B cell (primary cell): ENCODE results near the gene JAG1. TPM values are rescaled to one million over a fixed set of nuclear protein-coding genes. Genes with fewer than 3 reads are reported as not detected.

ENCODE experiments used
- ATAC-seq: fragments of 200-7000 bp; cut with Tn5 transposase; one replicate; pipeline ENCODE4 v1.10.0; 2021; ENCODE audit warnings: low read depth, mild to moderate bottlenecking, moderate number of reproducible peaks, moderate library complexity
- CTCF ChIA-PET: fragments of 350-600 bp; sonication (Branson Sonifier 250); formaldehyde crosslinking; loops from one replicate; lab custom pipeline; 2021; ENCODE audit warnings: antibody characterized with exemption, inconsistent platforms; lab: Charles Lee
- POLR2A ChIA-PET: fragments of 350-600 bp; sonication (Branson Sonifier 250); formaldehyde crosslinking; loops from one replicate; lab custom pipeline; 2021; ENCODE audit warnings: antibody characterized with exemption; lab: Charles Lee
- DNase-seq: peaks from one replicate; pipeline ENCODE4 v3.0.0; 2013
- H2AFZ ChIP-seq: 2 replicates; pipeline ENCODE4 v1.6.1; 2012; ENCODE audit warnings: mild to moderate bottlenecking, low read depth, low read length; ENCODE audit not compliant: insufficient read depth, poor library complexity, severe bottlenecking
- H3K27ac ChIP-seq, 2 donors: 1 replicate in 1 of 2; 2 replicates in 1 of 2; pipeline ENCODE4 v1.5.1; 2012 to 2013; ENCODE audit warnings: low read length in 2 of 2, mild to moderate bottlenecking in 2 of 2, moderate library complexity in 1 of 2
- H3K27me3 ChIP-seq, 4 experiments: fragments of 200-600 bp in 1 of 4; sonication (generic) in 1 of 4; replicated peaks in 1 of 4; 1 replicate in 2 of 4; 2 replicates in 2 of 4; pipeline versions ENCODE4 v1.6.1 to v1.7.0; 2013 to 2016; ENCODE audit warnings: low read length in 3 of 4, mild to moderate bottlenecking in 2 of 4, mixed read lengths in 1 of 4, moderate library complexity in 1 of 4; ENCODE audit not compliant: insufficient read depth in 4 of 4, control insufficient read depth in 3 of 4; ENCODE audit errors: control extremely low read depth in 1 of 4
- H3K36me3 ChIP-seq, 2 experiments: replicated peaks in 1 of 2; 1 replicate in 1 of 2; 2 replicates in 1 of 2; pipeline versions ENCODE4 v1.6.1 to v1.7.1; 2013; ENCODE audit warnings: low read length in 1 of 2; ENCODE audit not compliant: insufficient read depth in 2 of 2, control insufficient read depth in 1 of 2; ENCODE audit errors: control extremely low read depth in 1 of 2, extremely low read depth in 1 of 2
- H3K4me1 ChIP-seq, 2 donors: fragments of 200-600 bp in 1 of 2; sonication (generic) in 1 of 2; 1 replicate in 1 of 2; 2 replicates in 1 of 2; pipeline versions ENCODE4 v1.5.1 to v1.6.1; 2013 to 2017; ENCODE audit warnings: low read length in 2 of 2; ENCODE audit not compliant: control insufficient read depth in 2 of 2, insufficient read depth in 2 of 2
- H3K4me2 ChIP-seq: replicated peaks from 2 replicates; pipeline ENCODE3; 2012; ENCODE audit warnings: mild to moderate bottlenecking, low read depth, low read length; ENCODE audit not compliant: poor library complexity, severe bottlenecking
- H3K4me3 ChIP-seq, 5 experiments: fragments of 200-600 bp in 1 of 5; sonication (generic) in 1 of 5; 1 replicate in 3 of 5; 2 replicates in 2 of 5; pipeline versions ENCODE4 v1.5.1 to v1.7.0; 2011 to 2016; ENCODE audit warnings: low read length in 4 of 5, mild to moderate bottlenecking in 4 of 5, low read depth in 2 of 5, control low read depth in 1 of 5, moderate library complexity in 1 of 5; ENCODE audit not compliant: insufficient read depth in 1 of 5; ENCODE audit errors: control extremely low read depth in 1 of 5, extremely low read depth in 1 of 5
- H3K79me2 ChIP-seq: fragments of 200-600 bp; sonication (generic); one replicate; pipeline ENCODE4 v1.6.0; 2016; ENCODE audit warnings: low read length; ENCODE audit not compliant: control insufficient read depth, insufficient read depth
- H3K9ac ChIP-seq: fragments of 200-600 bp; sonication (generic); 2 replicates; pipeline ENCODE4 v1.6.1; 2017; ENCODE audit warnings: mild to moderate bottlenecking, low read length, moderate library complexity
- H3K9me3 ChIP-seq, 3 donors: one replicate each; pipeline versions ENCODE4 v1.6.1 to v1.7.1; 2013; ENCODE audit warnings: low read length in 2 of 3; ENCODE audit not compliant: control insufficient read depth in 2 of 3, insufficient read depth in 1 of 3; ENCODE audit errors: control extremely low read depth in 1 of 3
- H4K20me1 ChIP-seq: 2 replicates; pipeline ENCODE4 v1.6.0; 2012; ENCODE audit warnings: mild to moderate bottlenecking, low read length; ENCODE audit not compliant: insufficient read depth, control insufficient read depth, poor library complexity, severe bottlenecking
- H3K27ac Mint-ChIP-seq: one replicate; pipeline ENCODE4 v1.8.0; 2021; ENCODE audit warnings: mixed read lengths
- H3K27me3 Mint-ChIP-seq: one replicate; pipeline ENCODE4 v1.8.0; 2021; ENCODE audit warnings: mixed read lengths
- H3K4me1 Mint-ChIP-seq: one replicate; pipeline ENCODE4 v1.8.0; 2021; ENCODE audit warnings: mixed read lengths
- H3K4me3 Mint-ChIP-seq: one replicate; pipeline ENCODE4 v1.8.0; 2021; ENCODE audit warnings: mixed read lengths
- H3K9me3 Mint-ChIP-seq: one replicate; pipeline ENCODE4 v1.8.0; 2022; ENCODE audit warnings: mixed read lengths; ENCODE audit not compliant: insufficient read depth
- EZH2 ChIP-seq: IDR thresholded peaks from 2 replicates; pipeline ENCODE4 v1.6.1; 2012; ENCODE audit warnings: borderline replicate concordance, low read depth, mild to moderate bottlenecking, moderate library complexity, low read length; ENCODE audit not compliant: insufficient read depth, poor library complexity, severe bottlenecking
- WGBS: methylation state at CpG from one replicate; pipeline ENCODE4 v1.1.5; 2013; ENCODE audit warnings: missing lambda C conversion rate; ENCODE audit not compliant: insufficient coverage; 5-methylcytosine and 5-hydroxymethylcytosine counted together
- intact Hi-C: fragments of 100-400 bp; cut with micrococcal nuclease; formaldehyde crosslinking; loops from one replicate; pipeline ENCODE4 v1.10.0; 2022
- polyA plus RNA-seq: library from polyadenylated mRNA; depleted of rRNA; stranded (reverse); fragments of >200 nt; gene quantifications from 2 replicates; pipeline ENCODE4 v1.2.3, GENCODE V29; 2012
- total RNA-seq, 2 donors: library from RNA; stranded (reverse); fragments of 120-200 nt in 1 of 2; gene quantifications; 1 replicate in 1 of 2; 2 replicates in 1 of 2; pipeline versions ENCODE4 v1.2.3 to v1.2.4, GENCODE V29; 2013 to 2022
- TF ChIP-seq, protein P1 (sequence below): fragments of 200-600 bp; IDR thresholded peaks from one replicate; pipeline ENCODE4 v1.8.0; 2022; ENCODE audit warnings: antibody characterized with exemption, mild to moderate bottlenecking

The JAG1 gene
- total and polyA plus RNA-seq, 2 donors (not counting 1 experiment from before 2014, with no cell fraction given) = not detected

DNA sequence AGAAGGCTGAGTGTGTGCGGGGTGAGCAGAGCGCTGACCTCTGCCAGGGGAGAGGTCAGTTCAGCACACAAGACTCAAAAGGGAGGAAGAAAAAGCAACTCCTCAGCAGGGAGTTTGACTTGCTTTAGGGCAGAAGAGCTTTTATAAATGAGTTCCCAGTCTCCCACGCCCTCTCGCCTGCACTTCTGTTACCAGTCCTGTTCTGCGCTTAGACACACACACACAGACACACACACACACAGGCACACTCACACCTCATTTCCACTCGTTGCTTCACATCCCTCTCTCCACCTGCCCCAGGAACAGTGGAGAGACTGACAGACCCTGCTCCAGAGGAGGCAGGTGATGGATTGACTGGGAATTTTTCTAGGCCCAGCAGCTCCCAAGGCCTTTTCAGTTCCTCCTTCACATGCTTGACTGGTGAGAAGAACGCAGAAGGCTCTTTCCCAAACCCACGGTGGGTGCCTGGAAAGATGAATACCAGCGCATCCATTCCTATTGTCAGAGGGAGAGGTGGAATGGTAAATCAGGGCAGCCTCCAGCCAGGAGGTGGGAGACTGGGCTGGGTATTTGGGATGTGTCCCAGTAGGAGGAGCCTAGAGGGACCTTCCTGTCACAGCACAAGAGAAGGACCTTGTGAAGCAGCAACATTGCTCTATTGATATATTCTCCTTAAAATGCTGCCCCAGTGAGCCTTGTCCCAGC, 43.7 kb downstream of the JAG1 start:
- Mint-ChIP-seq H3K27ac (no peak overlapping the region), H3K4me3 (no peak overlapping the region), H3K9me3 (no peaks in the 10 kb centered on the region), H3K27me3 (no peaks in the 10 kb centered on the region), H3K4me1 (peaks cover 23% of the 10 kb centered on the region)
- 97% methylated on average over 6 of the region's 9 CpGs for WGBS
- CTCF ChIA-PET = no interaction called here
- no peaks in the 10 kb centered on the region for H4K20me1 ChIP-seq
- no peaks in the 10 kb centered on the region for H3K79me2 ChIP-seq
- POLR2A ChIA-PET = no interaction called here
- no peaks in the 10 kb centered on the region for H3K9me3 ChIP-seq
- peaks cover 16 to 19% of the 10 kb centered on the region in 2 donors for H3K4me1 ChIP-seq
- no peaks in the 10 kb centered on the region for H3K36me3 ChIP-seq
- no peak overlapping the region for H2AFZ ChIP-seq
- no peak overlapping the region for H3K9ac ChIP-seq
- H3K4me3 ChIP-seq = no peak overlapping the region
- DNase-seq = no peak
- no peak overlapping the region for H3K4me2 ChIP-seq
- intact Hi-C loops = no loop called here
- H3K27ac ChIP-seq = no peak overlapping the region
- H3K27me3 ChIP-seq = no peaks in the 10 kb centered on the region
- no peak for ATAC-seq
- TF ChIP-seq, protein P1, sequence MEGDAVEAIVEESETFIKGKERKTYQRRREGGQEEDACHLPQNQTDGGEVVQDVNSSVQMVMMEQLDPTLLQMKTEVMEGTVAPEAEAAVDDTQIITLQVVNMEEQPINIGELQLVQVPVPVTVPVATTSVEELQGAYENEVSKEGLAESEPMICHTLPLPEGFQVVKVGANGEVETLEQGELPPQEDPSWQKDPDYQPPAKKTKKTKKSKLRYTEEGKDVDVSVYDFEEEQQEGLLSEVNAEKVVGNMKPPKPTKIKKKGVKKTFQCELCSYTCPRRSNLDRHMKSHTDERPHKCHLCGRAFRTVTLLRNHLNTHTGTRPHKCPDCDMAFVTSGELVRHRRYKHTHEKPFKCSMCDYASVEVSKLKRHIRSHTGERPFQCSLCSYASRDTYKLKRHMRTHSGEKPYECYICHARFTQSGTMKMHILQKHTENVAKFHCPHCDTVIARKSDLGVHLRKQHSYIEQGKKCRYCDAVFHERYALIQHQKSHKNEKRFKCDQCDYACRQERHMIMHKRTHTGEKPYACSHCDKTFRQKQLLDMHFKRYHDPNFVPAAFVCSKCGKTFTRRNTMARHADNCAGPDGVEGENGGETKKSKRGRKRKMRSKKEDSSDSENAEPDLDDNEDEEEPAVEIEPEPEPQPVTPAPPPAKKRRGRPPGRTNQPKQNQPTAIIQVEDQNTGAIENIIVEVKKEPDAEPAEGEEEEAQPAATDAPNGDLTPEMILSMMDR = no peak
- no peak for TF ChIP-seq EZH2

DNA sequence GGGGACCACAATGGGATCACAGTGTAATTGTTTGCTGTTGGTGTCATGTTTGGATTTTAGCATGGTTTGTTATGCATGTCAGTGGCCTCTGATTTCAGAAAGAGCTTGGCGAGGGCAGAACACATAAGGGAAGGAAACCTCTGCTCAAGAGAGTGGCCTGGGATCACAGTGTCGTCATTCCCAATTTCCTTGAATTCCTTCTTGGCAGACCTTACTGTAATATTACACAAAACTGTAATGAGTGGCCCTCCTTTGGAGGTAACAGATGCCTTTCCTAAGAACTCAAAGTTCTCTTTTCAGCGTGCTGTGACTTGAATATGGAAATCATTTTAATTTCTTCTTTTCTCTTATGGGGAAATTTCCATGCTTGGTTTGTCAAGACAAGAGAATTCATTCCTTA, 46.9 kb downstream of the JAG1 start:
- WGBS = no CpG with 5 or more reads among the region's 3 CpGs
- no peak overlapping the region for H3K4me3 ChIP-seq
- Mint-ChIP-seq H3K27me3 (no peaks in the 10 kb centered on the region), H3K4me1 (no peaks in the 10 kb centered on the region), H3K27ac (no peak overlapping the region), H3K4me3 (no peak overlapping the region), H3K9me3 (no peaks in the 10 kb centered on the region)
- no peaks in the 10 kb centered on the region for H3K36me3 ChIP-seq
- no peaks in the 10 kb centered on the region for H3K4me1 ChIP-seq
- H3K27ac ChIP-seq = no peak overlapping the region
- ATAC-seq (no peak), DNase-seq (no peak)
- H3K27me3 ChIP-seq = no peaks in the 10 kb centered on the region
- POLR2A ChIA-PET = no interaction called here
- no peak overlapping the region for H2AFZ ChIP-seq
- no peak overlapping the region for H3K9ac ChIP-seq
- no peaks in the 10 kb centered on the region for H4K20me1 ChIP-seq
- CTCF ChIA-PET = no interaction called here
- H3K4me2 ChIP-seq = no peak overlapping the region
- no peaks in the 10 kb centered on the region for H3K79me2 ChIP-seq
- no peak for TF ChIP-seq EZH2
- TF ChIP-seq, protein P1 = no peak
- H3K9me3 ChIP-seq = no peaks in the 10 kb centered on the region
- intact Hi-C loops = no loop called here
